Measurements from ENCODE around the gene CRKL.
A peak's percentile ranks its signal among the peaks of the same experiment; 100 is the strongest.
"Not testable (repeated sequence)": the region's sequence is repeated elsewhere in the genome, so short reads cannot be mapped to it uniquely, and the experiment has no call there.

The CRKL gene

GRCh38 chr22:20927940-20928572, 10.8 kb downstream of the CRKL start:
- TF ChIP-seq, protein P1, sequence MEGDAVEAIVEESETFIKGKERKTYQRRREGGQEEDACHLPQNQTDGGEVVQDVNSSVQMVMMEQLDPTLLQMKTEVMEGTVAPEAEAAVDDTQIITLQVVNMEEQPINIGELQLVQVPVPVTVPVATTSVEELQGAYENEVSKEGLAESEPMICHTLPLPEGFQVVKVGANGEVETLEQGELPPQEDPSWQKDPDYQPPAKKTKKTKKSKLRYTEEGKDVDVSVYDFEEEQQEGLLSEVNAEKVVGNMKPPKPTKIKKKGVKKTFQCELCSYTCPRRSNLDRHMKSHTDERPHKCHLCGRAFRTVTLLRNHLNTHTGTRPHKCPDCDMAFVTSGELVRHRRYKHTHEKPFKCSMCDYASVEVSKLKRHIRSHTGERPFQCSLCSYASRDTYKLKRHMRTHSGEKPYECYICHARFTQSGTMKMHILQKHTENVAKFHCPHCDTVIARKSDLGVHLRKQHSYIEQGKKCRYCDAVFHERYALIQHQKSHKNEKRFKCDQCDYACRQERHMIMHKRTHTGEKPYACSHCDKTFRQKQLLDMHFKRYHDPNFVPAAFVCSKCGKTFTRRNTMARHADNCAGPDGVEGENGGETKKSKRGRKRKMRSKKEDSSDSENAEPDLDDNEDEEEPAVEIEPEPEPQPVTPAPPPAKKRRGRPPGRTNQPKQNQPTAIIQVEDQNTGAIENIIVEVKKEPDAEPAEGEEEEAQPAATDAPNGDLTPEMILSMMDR (IDR thresholded peaks at IDR 0.05): no peak
- Histone ChIP-seq H3K4me3 (ENCODE audit: low read depth in 1 of 2, low read length in 1 of 2) (no peak overlapping the region), H3K9me3 (no peaks in the 10 kb centered on the region), H3K27ac (no peak overlapping the region), H3K4me1 (ENCODE audit: control insufficient read depth in 1 of 2, insufficient read depth in 1 of 2, low read depth in 1 of 2, low read length in 1 of 2) (peaks cover 5 to 6% of the 10 kb centered on the region in 2 experiments), H3K36me3 (peaks cover 5% of the 10 kb centered on the region), H3K27me3 (no peaks in the 10 kb centered on the region)

- Histone ChIP-seq H3K36me3 (peaks cover 5% of the 10 kb centered on the region), H3K9me3 (no peaks in the 10 kb centered on the region), H3K4me3 (ENCODE audit: low read depth in 1 of 2, low read length in 1 of 2) (no peak overlapping the region), H3K27me3 (no peaks in the 10 kb centered on the region), H3K4me1 (ENCODE audit: control insufficient read depth in 1 of 2, insufficient read depth in 1 of 2, low read depth in 1 of 2, low read length in 1 of 2) (peaks cover 5 to 6% of the 10 kb centered on the region in 2 experiments), H3K27ac (no peak overlapping the region)
- TF ChIP-seq, protein P1 (IDR thresholded peaks at IDR 0.05): no peak
Measured at GRCh38 chr22:20928573-20928967, 11.4 kb downstream of the CRKL start.

- Histone ChIP-seq H3K27ac (peak overlapping the region; percentile 41), H3K4me3 (ENCODE audit: low read depth in 1 of 2, low read length in 1 of 2) (no peak overlapping the region), H3K27me3 (no peaks in the 10 kb centered on the region), H3K4me1 (ENCODE audit: control insufficient read depth in 1 of 2, insufficient read depth in 1 of 2, low read depth in 1 of 2, low read length in 1 of 2) (peaks cover 5 to 6% of the 10 kb centered on the region in 2 experiments), H3K9me3 (no peaks in the 10 kb centered on the region), H3K36me3 (peaks cover 15% of the 10 kb centered on the region)
- TF ChIP-seq, protein P1 (IDR thresholded peaks at IDR 0.05): no peak
Measured at GRCh38 chr22:20930004-20930403, 12.8 kb downstream of the CRKL start.

DNA sequence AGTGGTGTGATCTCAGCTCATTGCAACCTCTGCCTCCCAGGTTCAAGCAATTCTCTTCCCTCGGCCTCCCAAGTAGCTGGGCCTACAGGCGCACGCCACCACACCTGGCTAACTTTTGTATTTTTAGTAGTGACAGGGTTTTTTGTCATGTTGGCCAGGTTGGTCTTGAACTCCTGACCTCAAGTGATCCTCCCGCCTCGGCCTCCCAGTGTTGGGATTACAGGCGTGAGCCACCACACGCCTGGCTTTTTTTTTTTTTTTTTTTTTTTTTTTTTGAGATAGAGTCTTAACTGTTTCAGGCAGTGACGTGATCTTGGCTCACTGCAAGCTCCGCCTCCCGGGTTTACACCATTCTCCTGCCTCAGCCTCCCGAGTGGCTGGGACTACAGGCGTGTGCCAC, 13.2 kb downstream of the CRKL start:
- Histone ChIP-seq H3K27ac (peak overlapping the region; percentile 33), H3K36me3 (peaks cover 19% of the 10 kb centered on the region)
- not testable (repeated sequence) for H3K4me3 ChIP-seq (ENCODE audit: low read depth in 1 of 2, low read length in 1 of 2); H3K4me1 ChIP-seq (ENCODE audit: control insufficient read depth in 1 of 2, insufficient read depth in 1 of 2, low read depth in 1 of 2, low read length in 1 of 2); H3K9me3 ChIP-seq; H3K27me3 ChIP-seq

- peaks cover 27% of the 10 kb centered on the region for H3K36me3 ChIP-seq
Measured at GRCh38 chr22:20931126-20931654, 14.0 kb downstream of the CRKL start.

DNA sequence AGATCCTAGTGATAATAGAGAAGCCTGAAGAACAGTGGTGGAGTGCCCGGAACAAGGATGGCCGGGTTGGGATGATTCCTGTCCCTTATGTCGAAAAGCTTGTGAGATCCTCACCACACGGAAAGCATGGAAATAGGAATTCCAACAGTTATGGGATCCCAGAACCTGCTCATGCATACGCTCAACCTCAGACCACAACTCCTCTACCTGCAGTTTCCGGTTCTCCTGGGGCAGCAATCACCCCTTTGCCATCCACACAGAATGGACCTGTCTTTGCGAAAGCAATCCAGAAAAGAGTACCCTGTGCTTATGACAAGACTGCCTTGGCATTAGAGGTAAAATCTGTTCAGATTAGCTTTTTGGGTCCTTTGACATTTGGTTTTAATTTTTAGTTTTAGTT, 16.7 kb downstream of the CRKL start:
- Histone ChIP-seq H3K36me3 (peaks cover 45% of the 10 kb centered on the region), H3K4me3 (ENCODE audit: low read depth in 1 of 2, low read length in 1 of 2) (no peak overlapping the region), H3K4me1 (ENCODE audit: control insufficient read depth in 1 of 2, insufficient read depth in 1 of 2, low read depth in 1 of 2, low read length in 1 of 2) (peaks cover 0 to 6% of the 10 kb centered on the region in 2 experiments), H3K9me3 (no peaks in the 10 kb centered on the region), H3K27me3 (no peaks in the 10 kb centered on the region), H3K27ac (no peak overlapping the region)
- TF ChIP-seq, protein P1 (IDR thresholded peaks at IDR 0.05): no peak

More at GRCh38 chr22:20931126-20931654, 14.0 kb downstream of the CRKL start:
- no peaks in the 10 kb centered on the region for H3K9me3 ChIP-seq
- peaks cover 5 to 6% of the 10 kb centered on the region in 2 experiments for H3K4me1 ChIP-seq (ENCODE audit: control insufficient read depth in 1 of 2, insufficient read depth in 1 of 2, low read depth in 1 of 2, low read length in 1 of 2)
- TF ChIP-seq, protein P1 (IDR thresholded peaks at IDR 0.05): no peak
- H3K27ac ChIP-seq: no peak overlapping the region
- no peak overlapping the region for H3K4me3 ChIP-seq (ENCODE audit: low read depth in 1 of 2, low read length in 1 of 2)
- no peaks in the 10 kb centered on the region for H3K27me3 ChIP-seq

- not testable (repeated sequence) for H3K27ac ChIP-seq; H3K9me3 ChIP-seq; H3K4me3 ChIP-seq (ENCODE audit: low read depth in 1 of 2, low read length in 1 of 2); H3K27me3 ChIP-seq; H3K4me1 ChIP-seq (ENCODE audit: control insufficient read depth in 1 of 2, insufficient read depth in 1 of 2, low read depth in 1 of 2, low read length in 1 of 2)
- H3K36me3 ChIP-seq: peaks cover 45% of the 10 kb centered on the region
Measured at GRCh38 chr22:20935049-20935448, 17.8 kb downstream of the CRKL start.

GRCh38 chr22:20935780-20936539, 18.8 kb downstream of the CRKL start:
- not testable (repeated sequence) for H3K27ac ChIP-seq; H3K4me1 ChIP-seq (ENCODE audit: control insufficient read depth in 1 of 2, insufficient read depth in 1 of 2, low read depth in 1 of 2, low read length in 1 of 2); H3K4me3 ChIP-seq (ENCODE audit: low read depth in 1 of 2, low read length in 1 of 2); H3K9me3 ChIP-seq; H3K27me3 ChIP-seq
- peaks cover 45% of the 10 kb centered on the region for H3K36me3 ChIP-seq

All from neutrophil (primary cell).